GM12865 (cell line): ENCODE results near the gene RABGAP1L.
A peak's percentile ranks its signal among the peaks of the same experiment; 100 is the strongest.

Source experiments
- DNase-seq: peaks from one replicate; pipeline ENCODE4 v3.0.0; 2010; ENCODE audit warnings: low read depth
- H3K4me3 ChIP-seq: 2 replicates; pipeline ENCODE4 v1.5.1; 2011; ENCODE audit warnings: mild to moderate bottlenecking, low read depth, low read length, control low read depth
- TF ChIP-seq, protein P1 (sequence below): IDR thresholded peaks from 2 replicates; pipeline ENCODE4 v1.5.1; 2011; ENCODE audit warnings: low read length, control low read depth, low read depth, inconsistent platforms; ENCODE audit not compliant: insufficient read depth; ENCODE audit errors: missing control alignments

Gene RABGAP1L

DNA sequence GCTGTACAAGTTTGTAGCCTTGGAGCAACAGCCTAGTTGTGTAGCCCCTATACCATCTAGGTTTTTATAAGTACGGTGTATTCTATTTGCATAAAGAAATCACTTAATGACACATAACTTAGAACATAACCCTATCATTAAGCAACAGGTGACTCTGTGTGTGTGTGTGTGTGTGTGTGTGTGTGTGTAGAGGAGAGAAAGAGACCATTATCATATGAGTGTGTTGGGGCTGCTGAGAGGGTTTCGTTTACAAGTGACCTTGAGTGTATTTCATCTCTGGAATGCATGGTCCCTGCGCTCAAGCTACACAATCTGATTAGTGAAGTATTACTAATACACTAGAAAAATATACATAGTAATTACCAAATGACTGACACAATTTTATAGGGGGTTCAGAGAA, 115.1 kb downstream of the RABGAP1L start:
- TF ChIP-seq, protein P1, sequence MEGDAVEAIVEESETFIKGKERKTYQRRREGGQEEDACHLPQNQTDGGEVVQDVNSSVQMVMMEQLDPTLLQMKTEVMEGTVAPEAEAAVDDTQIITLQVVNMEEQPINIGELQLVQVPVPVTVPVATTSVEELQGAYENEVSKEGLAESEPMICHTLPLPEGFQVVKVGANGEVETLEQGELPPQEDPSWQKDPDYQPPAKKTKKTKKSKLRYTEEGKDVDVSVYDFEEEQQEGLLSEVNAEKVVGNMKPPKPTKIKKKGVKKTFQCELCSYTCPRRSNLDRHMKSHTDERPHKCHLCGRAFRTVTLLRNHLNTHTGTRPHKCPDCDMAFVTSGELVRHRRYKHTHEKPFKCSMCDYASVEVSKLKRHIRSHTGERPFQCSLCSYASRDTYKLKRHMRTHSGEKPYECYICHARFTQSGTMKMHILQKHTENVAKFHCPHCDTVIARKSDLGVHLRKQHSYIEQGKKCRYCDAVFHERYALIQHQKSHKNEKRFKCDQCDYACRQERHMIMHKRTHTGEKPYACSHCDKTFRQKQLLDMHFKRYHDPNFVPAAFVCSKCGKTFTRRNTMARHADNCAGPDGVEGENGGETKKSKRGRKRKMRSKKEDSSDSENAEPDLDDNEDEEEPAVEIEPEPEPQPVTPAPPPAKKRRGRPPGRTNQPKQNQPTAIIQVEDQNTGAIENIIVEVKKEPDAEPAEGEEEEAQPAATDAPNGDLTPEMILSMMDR = no peak
- H3K4me3 ChIP-seq = no peak overlapping the region
- DNase-seq = peak; percentile 5

- TF ChIP-seq, protein P1 = no peak
- H3K4me3 ChIP-seq = no peak overlapping the region
- no peak for DNase-seq
These were observed 115.6 kb downstream of the RABGAP1L start for GRCh38 chr1:174274884-174275283.

GRCh38 chr1:174276087-174276486, 116.8 kb downstream of the RABGAP1L start:
- TF ChIP-seq, protein P1 = no peak
- no peak overlapping the region for H3K4me3 ChIP-seq
- DNase-seq = peak; percentile 44

- TF ChIP-seq, protein P1 = no peak
- no peak for DNase-seq
- no peak overlapping the region for H3K4me3 ChIP-seq
These were observed 124.7 kb downstream of the RABGAP1L start for GRCh38 chr1:174284052-174284451.

DNA sequence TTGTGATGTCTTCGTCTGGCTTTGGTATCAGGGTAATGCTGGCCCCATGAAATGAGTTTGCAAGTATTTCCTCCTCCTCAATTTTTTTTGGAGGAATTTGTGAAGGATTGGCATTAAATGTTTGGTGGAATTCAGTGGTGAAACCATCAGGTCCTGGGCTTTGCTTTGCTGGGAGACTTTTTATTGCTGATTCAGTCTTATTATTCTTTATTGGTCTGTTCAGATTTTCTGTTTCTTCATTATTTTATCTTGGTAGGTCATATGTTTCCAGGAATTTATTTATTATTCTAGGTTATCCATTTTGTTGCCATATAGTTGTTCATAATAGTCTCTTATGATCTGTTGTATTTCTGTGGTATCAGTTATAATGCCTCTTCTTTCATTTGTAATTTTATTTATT, 126.7 kb downstream of the RABGAP1L start:
- TF ChIP-seq, protein P1 = no peak
- DNase-seq = no peak
- H3K4me3 ChIP-seq = no peak overlapping the region

GRCh38 chr1:174289644-174290310, 130.5 kb downstream of the RABGAP1L start:
- TF ChIP-seq, protein P1 = no peak
- no peak for DNase-seq
- H3K4me3 ChIP-seq = no peak overlapping the region

DNA sequence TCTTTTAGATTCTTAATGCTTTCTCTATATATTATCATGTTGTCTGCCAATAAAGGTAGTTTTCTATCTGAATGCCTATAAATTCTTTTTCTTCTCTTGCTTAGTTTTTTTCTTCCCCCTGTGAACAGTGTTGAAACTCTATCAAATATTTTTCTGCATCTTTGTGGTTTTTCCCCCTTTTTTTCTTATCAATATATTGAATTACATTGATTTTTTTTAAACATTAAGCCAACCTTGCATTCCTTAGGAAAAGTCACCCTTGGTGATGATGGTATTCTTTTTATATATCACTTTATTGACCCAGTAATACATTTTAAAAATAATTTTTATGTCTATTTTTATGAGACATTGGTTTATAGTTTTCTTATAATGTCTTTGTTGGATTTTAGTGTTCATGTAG, 131.7 kb downstream of the RABGAP1L start:
- TF ChIP-seq, protein P1 = no peak
- H3K4me3 ChIP-seq = no peak overlapping the region
- no peak for DNase-seq
